ENCODE data around the gene C2CD2.
A peak's percentile ranks its signal among the peaks of the same experiment; 100 is the strongest.

DNA sequence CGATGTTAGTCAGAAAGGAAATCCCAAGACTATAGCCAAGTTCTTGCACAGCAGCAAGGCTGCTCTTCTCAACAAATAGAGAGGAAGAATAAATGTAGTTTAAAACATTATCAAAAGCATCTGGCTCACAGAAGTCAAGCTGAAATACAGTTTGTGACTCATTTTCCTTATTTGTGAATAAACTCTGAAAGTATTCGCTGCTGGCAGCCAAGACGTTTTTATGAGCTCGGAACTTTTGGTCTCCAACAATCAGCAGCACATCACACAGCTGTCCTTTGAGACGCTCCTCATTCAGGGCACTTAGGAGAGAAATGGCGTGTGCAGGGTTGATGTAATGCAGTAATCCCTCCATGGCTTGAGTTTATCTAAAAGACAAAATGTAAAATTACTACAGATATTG is 39.9 kb upstream of the C2CD2 start:
- TF ChIP-seq, protein P1, sequence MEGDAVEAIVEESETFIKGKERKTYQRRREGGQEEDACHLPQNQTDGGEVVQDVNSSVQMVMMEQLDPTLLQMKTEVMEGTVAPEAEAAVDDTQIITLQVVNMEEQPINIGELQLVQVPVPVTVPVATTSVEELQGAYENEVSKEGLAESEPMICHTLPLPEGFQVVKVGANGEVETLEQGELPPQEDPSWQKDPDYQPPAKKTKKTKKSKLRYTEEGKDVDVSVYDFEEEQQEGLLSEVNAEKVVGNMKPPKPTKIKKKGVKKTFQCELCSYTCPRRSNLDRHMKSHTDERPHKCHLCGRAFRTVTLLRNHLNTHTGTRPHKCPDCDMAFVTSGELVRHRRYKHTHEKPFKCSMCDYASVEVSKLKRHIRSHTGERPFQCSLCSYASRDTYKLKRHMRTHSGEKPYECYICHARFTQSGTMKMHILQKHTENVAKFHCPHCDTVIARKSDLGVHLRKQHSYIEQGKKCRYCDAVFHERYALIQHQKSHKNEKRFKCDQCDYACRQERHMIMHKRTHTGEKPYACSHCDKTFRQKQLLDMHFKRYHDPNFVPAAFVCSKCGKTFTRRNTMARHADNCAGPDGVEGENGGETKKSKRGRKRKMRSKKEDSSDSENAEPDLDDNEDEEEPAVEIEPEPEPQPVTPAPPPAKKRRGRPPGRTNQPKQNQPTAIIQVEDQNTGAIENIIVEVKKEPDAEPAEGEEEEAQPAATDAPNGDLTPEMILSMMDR (IDR thresholded peaks at IDR 0.05): no peak
- TF ChIP-seq POLR2A (IDR thresholded peaks at IDR 0.05) (no peak), POLR2AphosphoS5 (IDR thresholded peaks at IDR 0.05) (peak; percentile 21 to 45 (median 21))

Measured in transverse colon (tissue), 4 donors.